Retinal pigment epithelial cell (primary cell): Measurements from ENCODE around the gene PHF21B.

Source experiments
- DNase-seq: peaks from one replicate; pipeline ENCODE4 v3.0.0-alpha.2; 2010; ENCODE audit warnings: low read depth
- H3K4me3 ChIP-seq: 2 replicates; pipeline ENCODE4 v1.5.1; 2011; ENCODE audit warnings: mild to moderate bottlenecking, low read length, control low read depth, moderate library complexity
- TF ChIP-seq, protein P1 (sequence below): conservative IDR thresholded peaks from 2 replicates; pipeline ENCODE4 v1.5.1; 2011; ENCODE audit warnings: low read depth, low read length, control low read depth, inconsistent platforms

Gene PHF21B

DNA sequence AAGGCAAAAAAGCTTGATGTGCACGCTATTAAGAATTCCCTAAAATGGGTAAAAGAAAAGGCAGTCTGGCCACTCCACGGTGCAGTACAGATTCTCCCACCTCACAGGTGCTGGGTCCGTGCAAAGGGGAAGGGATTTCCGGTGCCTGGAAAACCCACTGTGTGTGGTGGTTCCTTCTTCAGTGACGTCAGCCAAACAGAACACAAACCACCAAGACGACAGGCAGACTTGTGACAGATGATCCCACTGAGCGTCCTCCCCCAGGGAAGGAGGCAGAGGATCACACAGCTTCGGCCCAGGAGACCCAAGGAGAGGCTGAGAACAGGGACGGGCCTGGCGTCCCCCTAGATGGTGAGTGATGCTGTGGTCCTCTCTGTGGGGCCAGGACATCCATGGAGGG lies 18.6 kb downstream of the PHF21B start:
- DNase-seq, result no peak
- TF ChIP-seq, protein P1, sequence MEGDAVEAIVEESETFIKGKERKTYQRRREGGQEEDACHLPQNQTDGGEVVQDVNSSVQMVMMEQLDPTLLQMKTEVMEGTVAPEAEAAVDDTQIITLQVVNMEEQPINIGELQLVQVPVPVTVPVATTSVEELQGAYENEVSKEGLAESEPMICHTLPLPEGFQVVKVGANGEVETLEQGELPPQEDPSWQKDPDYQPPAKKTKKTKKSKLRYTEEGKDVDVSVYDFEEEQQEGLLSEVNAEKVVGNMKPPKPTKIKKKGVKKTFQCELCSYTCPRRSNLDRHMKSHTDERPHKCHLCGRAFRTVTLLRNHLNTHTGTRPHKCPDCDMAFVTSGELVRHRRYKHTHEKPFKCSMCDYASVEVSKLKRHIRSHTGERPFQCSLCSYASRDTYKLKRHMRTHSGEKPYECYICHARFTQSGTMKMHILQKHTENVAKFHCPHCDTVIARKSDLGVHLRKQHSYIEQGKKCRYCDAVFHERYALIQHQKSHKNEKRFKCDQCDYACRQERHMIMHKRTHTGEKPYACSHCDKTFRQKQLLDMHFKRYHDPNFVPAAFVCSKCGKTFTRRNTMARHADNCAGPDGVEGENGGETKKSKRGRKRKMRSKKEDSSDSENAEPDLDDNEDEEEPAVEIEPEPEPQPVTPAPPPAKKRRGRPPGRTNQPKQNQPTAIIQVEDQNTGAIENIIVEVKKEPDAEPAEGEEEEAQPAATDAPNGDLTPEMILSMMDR, result no peak
- H3K4me3 ChIP-seq, result no peak overlapping the region

DNA sequence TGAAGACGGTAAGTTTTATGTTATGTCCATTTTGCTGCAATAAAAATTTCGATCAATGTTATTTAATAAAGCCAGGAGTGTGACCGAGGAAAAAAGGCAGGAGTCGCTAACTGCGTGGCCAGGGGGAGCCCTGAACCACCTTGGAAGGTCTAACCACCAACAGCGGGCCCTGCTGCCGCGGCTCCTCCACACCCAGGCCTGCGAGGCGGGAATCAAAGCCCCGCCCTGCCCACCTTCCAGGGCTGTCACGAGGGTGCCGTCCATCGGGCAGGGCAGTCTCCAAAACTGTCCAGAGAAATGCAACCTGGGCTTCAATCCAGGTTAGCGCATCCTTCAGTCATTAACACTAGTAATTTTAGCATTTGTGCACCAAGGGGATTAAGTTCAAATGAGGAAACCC lies 19.0 kb downstream of the PHF21B start:
- DNase-seq, result no peak
- H3K4me3 ChIP-seq, result no peak overlapping the region
- TF ChIP-seq, protein P1, result no peak

DNA sequence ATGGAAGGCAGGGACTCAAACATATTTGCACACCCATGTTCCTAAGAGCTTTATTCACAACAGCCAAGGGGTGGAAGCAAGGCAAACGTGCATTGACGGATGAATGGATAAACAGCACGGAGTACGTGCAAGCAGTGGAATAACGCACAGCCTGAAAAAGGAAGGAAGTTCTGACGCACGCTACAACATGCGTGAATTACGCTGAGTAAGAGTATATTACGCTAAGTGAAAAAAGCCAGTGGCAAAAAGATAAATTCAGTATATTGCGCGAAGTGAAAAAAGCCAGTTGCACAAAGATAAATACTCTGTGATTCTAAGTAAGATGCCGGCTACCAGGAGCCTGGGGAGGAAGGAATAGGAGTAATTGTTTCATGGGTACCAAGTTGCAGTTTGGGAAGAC lies 19.5 kb downstream of the PHF21B start:
- no peak overlapping the region for H3K4me3 ChIP-seq
- TF ChIP-seq, protein P1, result no peak
- DNase-seq, result no peak

DNA sequence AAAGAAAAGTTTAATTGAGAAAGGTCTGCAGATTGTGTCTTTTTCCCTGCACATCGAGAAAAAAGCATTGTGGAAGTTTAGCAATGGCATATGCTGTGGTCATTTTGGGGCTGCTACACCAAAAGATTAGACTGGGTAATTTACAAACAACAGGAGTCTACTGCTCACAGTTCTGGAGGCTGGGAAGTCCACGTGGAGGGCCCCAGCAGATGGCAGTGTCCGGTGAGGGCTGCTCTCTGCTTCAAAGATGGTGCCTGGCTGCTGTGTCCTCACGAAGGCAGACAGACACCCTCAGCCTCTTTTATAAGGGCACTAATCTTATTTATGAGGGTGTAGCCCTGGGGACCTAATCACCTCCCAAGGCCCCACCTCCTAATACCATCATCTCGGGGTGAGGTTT lies 21.1 kb downstream of the PHF21B start:
- no peak overlapping the region for H3K4me3 ChIP-seq
- TF ChIP-seq, protein P1, result no peak
- no peak for DNase-seq

DNA sequence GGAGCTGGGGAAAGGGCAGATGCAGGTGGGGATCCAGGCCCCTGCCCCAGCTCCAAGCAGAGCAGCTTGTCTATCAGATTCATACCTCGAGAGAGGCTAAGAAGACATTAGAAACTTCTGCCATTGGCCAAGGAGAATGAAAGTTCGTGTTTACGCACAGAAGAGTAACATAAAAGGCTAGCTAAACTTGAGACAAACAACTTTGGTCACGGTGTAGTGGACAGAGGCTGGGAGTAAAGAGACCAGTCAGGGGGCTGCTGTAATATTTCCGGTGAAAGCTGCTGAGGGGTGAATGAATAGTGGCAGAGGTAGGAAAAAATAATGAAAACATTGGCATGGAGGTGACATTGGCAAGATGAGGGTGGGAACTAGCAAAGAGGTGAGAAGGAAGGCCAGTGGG lies 22.9 kb downstream of the PHF21B start:
- no peak overlapping the region for H3K4me3 ChIP-seq
- TF ChIP-seq, protein P1, result no peak
- DNase-seq, result no peak

DNA sequence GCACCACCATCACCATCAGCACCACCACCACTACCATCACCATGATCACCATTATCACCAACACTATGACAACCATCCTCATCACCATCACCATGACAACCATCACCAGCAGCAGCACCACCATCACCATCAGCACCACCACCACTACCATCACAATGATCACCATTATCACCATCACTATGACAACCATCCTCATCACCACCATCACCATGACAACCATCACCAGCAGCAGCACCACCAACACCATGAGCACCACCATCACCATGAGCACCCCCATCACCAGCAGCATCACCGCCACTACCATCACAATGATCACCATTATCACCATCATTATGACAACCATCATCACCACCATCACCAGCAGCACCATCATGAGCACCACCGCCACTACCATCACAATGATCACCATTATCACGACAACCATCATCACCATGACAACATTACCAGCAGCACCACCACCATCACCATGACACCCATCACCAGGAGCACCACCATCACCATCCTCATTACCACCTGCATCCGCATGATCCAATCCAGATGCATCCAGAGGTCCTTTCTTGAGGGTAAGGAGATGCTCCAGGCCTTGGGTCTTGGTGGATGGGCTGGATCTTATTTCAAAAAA lies 23.8 kb downstream of the PHF21B start:
- H3K4me3 ChIP-seq, result no peak overlapping the region
- TF ChIP-seq, protein P1, result no peak
- no peak for DNase-seq

DNA sequence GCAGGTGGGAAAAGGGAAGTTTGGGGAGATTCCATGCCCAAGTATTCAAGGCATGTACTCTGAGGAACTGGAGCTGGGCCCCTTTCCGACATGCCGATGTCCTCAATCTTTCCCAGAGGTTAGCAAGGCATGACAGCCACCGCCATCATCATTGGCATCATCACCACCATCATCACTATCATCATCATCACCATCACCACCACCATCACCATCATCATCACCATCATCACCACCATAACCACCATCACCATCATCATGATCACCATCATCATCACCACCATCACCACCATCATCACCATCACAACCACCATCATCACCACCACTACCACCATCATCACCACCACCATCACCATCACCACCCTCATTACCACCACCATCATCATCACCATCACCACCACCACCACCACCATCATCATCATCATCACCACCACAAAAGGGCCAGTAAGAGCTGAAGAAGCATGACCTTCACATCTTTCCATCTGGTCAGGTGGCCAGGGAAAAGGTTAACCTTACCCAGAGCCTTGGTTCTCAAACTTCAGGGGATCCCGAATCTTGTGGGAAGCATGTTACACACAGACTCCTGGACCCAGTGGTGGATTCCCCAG lies 25.8 kb downstream of the PHF21B start:
- TF ChIP-seq, protein P1, result no peak
- no peak for DNase-seq
- H3K4me3 ChIP-seq, result no peak overlapping the region
